ENCODE measurements around the gene PHKG1.

- TF ChIP-seq CTCF (IDR thresholded peaks at IDR 0.05), result peak in 3 of 4 experiments; percentile 21 to 48 (median 33)
- peak; percentile 75 for TF ChIP-seq POLR2AphosphoS5 (IDR thresholded peaks at IDR 0.05)
These were observed at the start of gene PHKG1 for GRCh38 chr7:56092789-56093531.
